Forelimb muscle (tissue), 1 donor: ENCODE measurements around the gene TAS2R40. TPM values are rescaled to one million over a fixed set of nuclear protein-coding genes. Genes with fewer than 3 reads are reported as not detected.

ENCODE experiments used
- DNase-seq: peaks from one replicate; pipeline ENCODE4 v3.0.0-alpha.2; 2013; ENCODE audit warnings: low read depth
- polyA plus RNA-seq: library from polyadenylated mRNA; unstranded; fragments of 120-200 nt; gene quantifications from one replicate; pipeline ENCODE4 v1.2.1, GENCODE V29; 2013; ENCODE audit not compliant: insufficient read length

Gene TAS2R40
- polyA plus RNA-seq, 1 donor: not detected

- no peak for DNase-seq
Measured at GRCh38 chr7:143223784-143224183, 1.9 kb downstream of the TAS2R40 start.

- no peak for DNase-seq
Measured at GRCh38 chr7:143225047-143225446, 3.2 kb downstream of the TAS2R40 start.

GRCh38 chr7:143227806-143228205 is 6.0 kb downstream of the TAS2R40 start:
- DNase-seq: no peak

GRCh38 chr7:143229054-143229790 is 7.4 kb downstream of the TAS2R40 start:
- DNase-seq: no peak

GRCh38 chr7:143230602-143231457 is 9.0 kb downstream of the TAS2R40 start:
- DNase-seq: no peak

GRCh38 chr7:143233816-143234532 is 12.1 kb downstream of the TAS2R40 start:
- DNase-seq: no peak

- no peak for DNase-seq
Measured at GRCh38 chr7:143234533-143234875, 12.7 kb downstream of the TAS2R40 start.

GRCh38 chr7:143235561-143235960 is 13.7 kb downstream of the TAS2R40 start:
- no peak for DNase-seq

GRCh38 chr7:143236408-143236990 is 14.7 kb downstream of the TAS2R40 start:
- DNase-seq: no peak

GRCh38 chr7:143237366-143237765 is 15.5 kb downstream of the TAS2R40 start:
- DNase-seq: no peak

GRCh38 chr7:143238289-143238980 is 16.6 kb downstream of the TAS2R40 start:
- no peak for DNase-seq

GRCh38 chr7:143239813-143240212 is 18.0 kb downstream of the TAS2R40 start:
- no peak for DNase-seq

- peak; percentile 62 for DNase-seq
Measured at GRCh38 chr7:143240291-143241168, 18.7 kb downstream of the TAS2R40 start.

GRCh38 chr7:143242306-143242705 is 20.5 kb downstream of the TAS2R40 start:
- DNase-seq: no peak

GRCh38 chr7:143243111-143243510 is 21.3 kb downstream of the TAS2R40 start:
- DNase-seq: no peak

- no peak for DNase-seq
Measured at GRCh38 chr7:143243614-143244013, 21.8 kb downstream of the TAS2R40 start.

GRCh38 chr7:143244321-143244720 is 22.5 kb downstream of the TAS2R40 start:
- no peak for DNase-seq

- no peak for DNase-seq
Measured at GRCh38 chr7:143245123-143245522, 23.3 kb downstream of the TAS2R40 start.

- DNase-seq: no peak
Measured at GRCh38 chr7:143247372-143247771, 25.5 kb downstream of the TAS2R40 start.

GRCh38 chr7:143248761-143249354 is 27.0 kb downstream of the TAS2R40 start:
- DNase-seq: no peak
